Kidney glomerular epithelial cell (primary cell): ENCODE results near the gene SLC2A14.
"Not testable (repeated sequence)": the region's sequence is repeated elsewhere in the genome, so short reads cannot be mapped to it uniquely, and the experiment has no call there.

Experiments
- DNase-seq: peaks from one replicate; lab custom pipeline; 2025; lab: John Stamatoyannopoulos, UW

The SLC2A14 gene

GRCh38 chr12:7869137-7869536, 3.6 kb downstream of the SLC2A14 start:
- no peak for DNase-seq

GRCh38 chr12:7868391-7868790, 4.3 kb downstream of the SLC2A14 start:
- DNase-seq = no peak

- DNase-seq = no peak
Measured at GRCh38 chr12:7864601-7865150, 8.0 kb downstream of the SLC2A14 start.

- not testable (repeated sequence) for DNase-seq
Measured at GRCh38 chr12:7862814-7863348, 9.8 kb downstream of the SLC2A14 start.

GRCh38 chr12:7862301-7862700, 10.4 kb downstream of the SLC2A14 start:
- not testable (repeated sequence) for DNase-seq

GRCh38 chr12:7859552-7859951, 13.2 kb downstream of the SLC2A14 start:
- peak; percentile 78 for DNase-seq

GRCh38 chr12:7857971-7858370, 14.7 kb downstream of the SLC2A14 start:
- no peak for DNase-seq

- no peak for DNase-seq
Measured at GRCh38 chr12:7856516-7856915, 16.2 kb downstream of the SLC2A14 start.

- no peak for DNase-seq
Measured at GRCh38 chr12:7853557-7853956, 19.2 kb downstream of the SLC2A14 start.

- DNase-seq = not testable (repeated sequence)
Measured at GRCh38 chr12:7851622-7852081, 21.1 kb downstream of the SLC2A14 start.

GRCh38 chr12:7850099-7850498, 22.6 kb downstream of the SLC2A14 start:
- not testable (repeated sequence) for DNase-seq

GRCh38 chr12:7848098-7848422, 24.7 kb downstream of the SLC2A14 start:
- not testable (repeated sequence) for DNase-seq

GRCh38 chr12:7847226-7848097, 25.3 kb downstream of the SLC2A14 start:
- not testable (repeated sequence) for DNase-seq

- no peak for DNase-seq
Measured at GRCh38 chr12:7844116-7844515, 28.6 kb downstream of the SLC2A14 start.

- DNase-seq = not testable (repeated sequence)
Measured at GRCh38 chr12:7843583-7843982, 29.1 kb downstream of the SLC2A14 start.

- not testable (repeated sequence) for DNase-seq
Measured at GRCh38 chr12:7843149-7843548, 29.6 kb downstream of the SLC2A14 start.

GRCh38 chr12:7842444-7842843, 30.3 kb downstream of the SLC2A14 start:
- not testable (repeated sequence) for DNase-seq

GRCh38 chr12:7839848-7840247, 32.9 kb downstream of the SLC2A14 start:
- not testable (repeated sequence) for DNase-seq

GRCh38 chr12:7839226-7839625, 33.5 kb downstream of the SLC2A14 start:
- DNase-seq = not testable (repeated sequence)

GRCh38 chr12:7837366-7837765, 35.3 kb downstream of the SLC2A14 start:
- no peak for DNase-seq

- no peak for DNase-seq
Measured at GRCh38 chr12:7835766-7836165, 36.9 kb downstream of the SLC2A14 start.

GRCh38 chr12:7835116-7835515, 37.6 kb downstream of the SLC2A14 start:
- DNase-seq = no peak

GRCh38 chr12:7834701-7835100, 38.0 kb downstream of the SLC2A14 start:
- DNase-seq = no peak
